Measurements from ENCODE around the gene MARCHF6. TPM values are rescaled to one million over a fixed set of nuclear protein-coding genes. Genes with fewer than 3 reads are reported as not detected.
"Not testable (repeated sequence)": the region's sequence is repeated elsewhere in the genome, so short reads cannot be mapped to it uniquely, and the experiment has no call there.

The MARCHF6 gene, protein sequence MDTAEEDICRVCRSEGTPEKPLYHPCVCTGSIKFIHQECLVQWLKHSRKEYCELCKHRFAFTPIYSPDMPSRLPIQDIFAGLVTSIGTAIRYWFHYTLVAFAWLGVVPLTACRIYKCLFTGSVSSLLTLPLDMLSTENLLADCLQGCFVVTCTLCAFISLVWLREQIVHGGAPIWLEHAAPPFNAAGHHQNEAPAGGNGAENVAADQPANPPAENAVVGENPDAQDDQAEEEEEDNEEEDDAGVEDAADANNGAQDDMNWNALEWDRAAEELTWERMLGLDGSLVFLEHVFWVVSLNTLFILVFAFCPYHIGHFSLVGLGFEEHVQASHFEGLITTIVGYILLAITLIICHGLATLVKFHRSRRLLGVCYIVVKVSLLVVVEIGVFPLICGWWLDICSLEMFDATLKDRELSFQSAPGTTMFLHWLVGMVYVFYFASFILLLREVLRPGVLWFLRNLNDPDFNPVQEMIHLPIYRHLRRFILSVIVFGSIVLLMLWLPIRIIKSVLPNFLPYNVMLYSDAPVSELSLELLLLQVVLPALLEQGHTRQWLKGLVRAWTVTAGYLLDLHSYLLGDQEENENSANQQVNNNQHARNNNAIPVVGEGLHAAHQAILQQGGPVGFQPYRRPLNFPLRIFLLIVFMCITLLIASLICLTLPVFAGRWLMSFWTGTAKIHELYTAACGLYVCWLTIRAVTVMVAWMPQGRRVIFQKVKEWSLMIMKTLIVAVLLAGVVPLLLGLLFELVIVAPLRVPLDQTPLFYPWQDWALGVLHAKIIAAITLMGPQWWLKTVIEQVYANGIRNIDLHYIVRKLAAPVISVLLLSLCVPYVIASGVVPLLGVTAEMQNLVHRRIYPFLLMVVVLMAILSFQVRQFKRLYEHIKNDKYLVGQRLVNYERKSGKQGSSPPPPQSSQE
- 100 to 1,000 TPM in 1 of 2 experiments, 10 to 100 TPM in 1; 98.3 to 102 TPM for total RNA-seq

- ChIA-PET POLR2A (interaction anchor here (0.7 to 1.9 kb wide), 10 partner anchors 10 to 282 kb away, joined by 3 to 27 read pairs (median 5); partner anchors contain the start of genes ANKRD33B, ATPSCKMT, CCT5 and ROPN1L), CTCF (interaction anchor here (0.6 to 1.6 kb wide), 3 partner anchors 45 to 71 kb away, joined by 3 to 13 read pairs (median 3); no protein-coding TSS in a partner anchor)
These were observed at the start of gene MARCHF6 for GRCh38 chr5:10353241-10354047. Gene MARCHF6, plus strand, starts transcription at chr5:10353695. Its CDS starts 204 bp downstream, at chr5:10353899.

GRCh38 chr5:10303699-10304170 is 49.8 kb upstream of the MARCHF6 start:
- ChIA-PET CTCF (interaction anchor here (0.7 kb wide), 1 partner anchor 137 kb away, joined by 3 read pairs; no protein-coding TSS in a partner anchor), POLR2A (no interaction called here)

- ChIA-PET POLR2A (no interaction called here), CTCF (no interaction called here)
These were observed 48.6 kb upstream of the MARCHF6 start for GRCh38 chr5:10304932-10305331.

GRCh38 chr5:10306114-10306513 is 47.4 kb upstream of the MARCHF6 start:
- ChIA-PET POLR2A (no interaction called here), CTCF (no interaction called here)

DNA sequence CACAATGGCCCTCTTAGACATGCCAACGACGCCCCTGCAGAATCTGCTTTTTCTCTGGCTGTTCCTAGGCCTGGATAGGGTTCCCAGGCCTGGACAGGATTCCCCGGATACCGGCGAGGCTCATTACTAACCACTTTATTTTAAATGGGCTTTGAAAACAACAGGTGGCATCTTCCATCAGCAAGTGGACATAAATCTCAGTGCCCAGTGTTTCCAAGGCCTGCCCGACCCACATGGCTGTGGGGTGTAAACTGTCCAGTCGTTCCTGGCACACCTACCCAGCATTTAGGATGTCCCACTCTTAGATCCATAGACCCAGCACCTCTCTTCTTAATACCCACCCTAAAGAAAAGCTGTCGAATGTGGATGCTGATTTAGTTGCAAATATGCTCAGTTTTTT is 46.7 kb upstream of the MARCHF6 start:
- CTCF ChIA-PET, result no interaction called here
- POLR2A ChIA-PET, result no interaction called here

DNA sequence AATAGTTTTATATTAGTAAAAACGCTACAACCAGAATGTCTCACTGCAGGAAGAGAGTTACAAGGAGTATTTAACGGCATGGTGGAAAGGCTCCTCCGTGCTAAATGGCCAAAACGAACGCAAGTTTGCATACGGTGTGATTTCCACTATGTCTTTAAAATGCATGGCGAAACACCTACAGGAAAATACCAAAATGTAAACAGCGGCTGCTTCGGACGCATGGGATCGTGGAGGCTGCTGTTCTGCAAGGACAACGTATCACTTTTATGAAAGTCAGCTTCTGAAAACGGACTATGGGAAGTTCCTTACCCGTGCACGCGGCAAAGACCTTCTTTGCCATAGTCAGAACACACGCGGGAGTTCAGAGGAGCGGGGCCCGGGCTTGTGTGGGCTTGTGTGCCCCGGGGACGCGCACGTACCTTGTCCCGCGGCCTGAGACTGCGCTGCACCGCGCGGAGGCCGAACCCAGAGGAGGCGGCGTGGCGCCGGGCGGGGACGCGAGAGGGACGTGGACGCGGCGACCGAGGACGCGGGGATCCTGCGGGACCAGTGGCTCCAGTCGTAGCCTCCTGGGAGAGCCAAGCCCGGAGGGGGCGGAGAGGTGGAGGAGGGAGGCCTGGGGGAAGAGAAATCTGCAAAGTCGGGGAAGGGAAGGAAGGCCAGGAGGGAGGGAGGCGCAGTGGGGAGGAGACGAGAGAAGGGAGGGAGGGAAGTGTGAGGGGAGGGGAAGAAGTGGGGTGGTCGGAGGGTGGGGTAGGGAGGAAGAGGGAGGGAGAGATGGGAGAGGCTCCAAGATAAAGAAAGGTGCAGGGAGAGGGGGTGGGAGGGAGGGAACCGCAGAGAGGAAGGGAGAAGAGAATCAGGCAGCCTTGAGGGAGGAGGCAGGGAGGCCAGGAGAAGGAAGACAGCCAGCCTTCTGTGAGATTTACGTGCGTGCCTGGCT is 46.0 kb upstream of the MARCHF6 start, which contains the start of gene CMBL:
TSS of gene CMBL (minus strand) at position 697 of the 943 bp plus-strand sequence. CDS start 17,140 bp downstream, outside the sequence.
- POLR2A ChIA-PET, result no interaction called here
- CTCF ChIA-PET, result interaction anchor here (1.2 kb wide), 1 partner anchor 45 kb away, joined by 3 read pairs; no protein-coding TSS in a partner anchor

DNA sequence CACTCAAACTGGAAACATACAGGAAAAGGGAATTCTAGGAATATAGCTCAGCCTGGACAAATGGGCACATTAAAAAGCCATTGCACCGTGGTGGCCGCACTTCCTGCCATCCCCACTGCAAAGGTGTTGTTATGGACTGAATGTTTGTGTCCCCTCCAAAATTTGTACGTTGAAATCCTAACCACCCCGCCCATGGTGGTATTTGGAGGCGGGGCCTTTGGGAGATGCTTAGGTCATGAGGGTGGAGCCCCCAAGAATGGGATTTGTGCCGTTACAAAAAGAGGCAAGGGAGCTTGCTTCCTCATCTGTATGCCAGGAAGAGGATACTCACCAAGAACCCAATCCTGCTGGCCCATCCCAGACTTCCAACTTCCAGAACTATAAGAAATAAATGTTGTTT is 44.7 kb upstream of the MARCHF6 start:
- ChIA-PET POLR2A (no interaction called here), CTCF (interaction anchor here (1.2 kb wide), 1 partner anchor 44 kb away, joined by 3 read pairs; no protein-coding TSS in a partner anchor)

GRCh38 chr5:10310066-10310779 is 43.3 kb upstream of the MARCHF6 start:
- ChIA-PET POLR2A (no interaction called here), CTCF (no interaction called here)

- CTCF ChIA-PET, POLR2A ChIA-PET: not testable (repeated sequence)
These were observed 42.5 kb upstream of the MARCHF6 start for GRCh38 chr5:10310835-10311570.

- POLR2A ChIA-PET, result no interaction called here
- CTCF ChIA-PET, result no interaction called here
These were observed 41.7 kb upstream of the MARCHF6 start for GRCh38 chr5:10311595-10312425.

GRCh38 chr5:10315201-10315600 is 38.3 kb upstream of the MARCHF6 start:
- CTCF ChIA-PET, result no interaction called here
- POLR2A ChIA-PET, result no interaction called here

DNA sequence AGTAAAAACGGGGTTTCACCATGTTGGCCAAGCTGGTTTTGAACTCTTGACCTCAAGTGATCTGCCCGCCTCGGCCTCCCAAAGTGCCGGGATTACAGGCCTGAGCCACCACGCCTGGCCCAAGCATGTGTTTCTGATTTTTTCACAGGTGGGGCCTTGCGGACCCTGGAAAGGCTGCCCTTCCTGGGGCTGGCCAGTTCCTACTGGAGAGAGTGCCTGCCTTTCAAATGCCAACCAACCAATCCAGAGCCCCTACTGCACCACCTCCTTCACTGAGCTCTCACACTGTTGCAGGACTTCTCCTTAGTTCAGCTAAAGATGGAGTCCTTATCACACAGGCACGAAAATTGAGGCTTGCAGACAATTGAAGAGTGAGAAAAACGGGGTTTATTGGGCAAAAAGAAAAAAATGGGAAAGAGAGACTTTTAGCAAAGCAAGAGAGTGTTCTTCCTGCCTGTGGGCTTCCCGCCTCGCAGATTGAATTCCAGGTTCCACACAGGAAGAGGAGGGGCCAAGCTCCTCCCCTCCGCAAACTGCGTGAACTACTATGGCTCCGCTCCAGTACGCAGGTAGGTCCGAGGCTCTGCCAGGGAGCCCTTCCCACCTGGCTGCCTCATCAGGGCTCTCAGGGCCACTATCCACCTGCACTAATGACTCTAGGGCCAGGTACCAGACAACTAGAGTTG is 37.5 kb upstream of the MARCHF6 start:
- POLR2A ChIA-PET, result no interaction called here

DNA sequence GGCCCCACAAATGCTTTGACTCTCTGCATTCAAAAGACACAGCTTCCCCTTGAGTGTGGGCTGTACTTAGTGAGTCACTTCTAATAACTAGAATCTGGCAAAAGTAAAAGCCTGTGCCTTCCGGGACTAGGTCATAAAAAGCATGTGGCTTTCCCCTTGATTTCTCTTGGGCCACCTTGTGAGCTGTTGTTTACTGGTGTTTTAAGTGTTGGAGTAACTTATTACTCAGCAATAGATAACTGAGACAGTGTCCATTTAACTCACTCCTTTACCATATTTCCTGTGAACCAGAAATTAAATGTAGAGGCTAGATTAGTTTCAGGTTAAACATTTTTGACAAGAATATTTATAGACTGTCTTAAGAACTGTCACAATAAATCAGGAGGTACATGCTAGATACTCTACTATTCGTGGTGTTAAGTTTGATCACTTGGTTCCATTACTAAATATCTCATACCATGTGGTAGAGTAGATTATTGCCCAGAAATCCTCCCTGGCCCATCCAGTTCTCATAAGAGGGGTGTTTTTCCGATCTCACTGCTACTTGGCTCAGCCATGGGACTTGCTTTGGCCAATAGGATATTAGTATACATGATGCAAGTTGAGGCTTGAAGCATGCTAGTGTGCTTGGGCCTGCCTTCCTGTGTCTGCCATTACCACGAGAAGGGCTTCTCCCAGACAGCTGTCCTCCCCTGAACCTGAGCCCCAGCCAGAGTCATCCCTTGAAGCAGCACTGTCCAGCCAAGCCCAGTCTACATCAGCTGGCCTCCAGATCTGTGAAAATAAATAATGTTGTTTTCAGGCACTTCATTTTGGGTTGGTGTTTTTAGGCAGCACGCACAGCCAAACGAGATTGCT is 35.4 kb upstream of the MARCHF6 start:
- POLR2A ChIA-PET, result interaction anchor here (1.6 kb wide), 1 partner anchor 35 kb away, joined by 4 read pairs; the partner anchor contains the start of gene MARCHF6

More for the DNA sequence above, 37.5 kb upstream of the MARCHF6 start:
- CTCF ChIA-PET, result no interaction called here

GRCh38 chr5:10319202-10319851 is 34.2 kb upstream of the MARCHF6 start:
- ChIA-PET CTCF (no interaction called here), POLR2A (interaction anchor here (0.6 kb wide), 1 partner anchor 25 kb away, joined by 5 read pairs; no protein-coding TSS in a partner anchor)

More for the DNA sequence above, 35.4 kb upstream of the MARCHF6 start:
- CTCF ChIA-PET, result no interaction called here

Measured in activated CD8-positive, alpha-beta memory T cell treated with anti-CD3 and anti-CD28 coated beads for 36 hours (primary cell).